SH-SY5Y (cell line): ENCODE results near the gene CDH10.

Source experiments
- GATA2 ChIP-seq: IDR thresholded peaks from 2 replicates; pipeline ENCODE4 v1.6.1; 2011; ENCODE audit warnings: mild to moderate bottlenecking, low read depth, low read length
- GATA3 ChIP-seq: IDR thresholded peaks from 2 replicates; pipeline ENCODE4 v1.6.1; 2011; ENCODE audit warnings: low read depth, mild to moderate bottlenecking, low read length, moderate library complexity

GRCh38 chr5:24589566-24589965, 55.2 kb downstream of the CDH10 start:
- no peak for TF ChIP-seq GATA2
- no peak for TF ChIP-seq GATA3
